H9 (cell line): Measurements from ENCODE around the gene MMP24OS. TPM values are rescaled to one million over a fixed set of nuclear protein-coding genes. Genes with fewer than 3 reads are reported as not detected.
A peak's percentile ranks its signal among the peaks of the same experiment; 100 is the strongest.

Experiments
- DNase-seq: peaks from one replicate; pipeline ENCODE4 v3.0.0-alpha.2; 2017
- H2AFZ ChIP-seq: one replicate; pipeline ENCODE4 v1.6.1; 2013; ENCODE audit warnings: mild to moderate bottlenecking, low read length, control low read depth, moderate library complexity
- H2AK5ac ChIP-seq: 2 replicates; pipeline ENCODE4 v1.6.1; 2013; ENCODE audit warnings: low read length, control low read depth, mixed read lengths; ENCODE audit not compliant: insufficient read length
- H2BK120ac ChIP-seq: one replicate; pipeline ENCODE4 v1.6.1; 2013; ENCODE audit warnings: low read depth, mild to moderate bottlenecking, low read length, control low read depth, inconsistent platforms; ENCODE audit not compliant: poor library complexity, severe bottlenecking
- H2BK12ac ChIP-seq: 2 replicates; pipeline ENCODE4 v1.6.1; 2013; ENCODE audit warnings: low read length, control low read depth, mixed read lengths, low read depth; ENCODE audit not compliant: insufficient read length
- H2BK15ac ChIP-seq: 2 replicates; pipeline ENCODE4 v1.6.1; 2013; ENCODE audit warnings: low read depth, low read length, control low read depth
- H2BK20ac ChIP-seq: one replicate; pipeline ENCODE4 v1.6.1; 2013; ENCODE audit warnings: low read depth, mild to moderate bottlenecking, low read length, control low read depth, inconsistent platforms; ENCODE audit not compliant: poor library complexity, severe bottlenecking
- H2BK5ac ChIP-seq: 2 replicates; pipeline ENCODE4 v1.6.1; 2013; ENCODE audit warnings: low read length, control low read depth, mixed read lengths; ENCODE audit not compliant: insufficient read length
- H3K14ac ChIP-seq: 2 replicates; pipeline ENCODE4 v1.6.1; 2013; ENCODE audit warnings: low read length, control low read depth; ENCODE audit not compliant: insufficient read depth
- H3K18ac ChIP-seq: 2 replicates; pipeline ENCODE4 v1.6.1; 2013; ENCODE audit warnings: low read depth, mild to moderate bottlenecking, mixed read lengths, low read length, control low read depth; ENCODE audit not compliant: insufficient read length
- H3K23ac ChIP-seq: 2 replicates; pipeline ENCODE4 v1.6.1; 2013; ENCODE audit warnings: low read length, control low read depth, mixed read lengths, low read depth; ENCODE audit not compliant: insufficient read length
- H3K23me2 ChIP-seq: 2 replicates; pipeline ENCODE4 v1.6.1; 2013; ENCODE audit warnings: low read depth, mild to moderate bottlenecking, mixed read lengths, low read length, control low read depth; ENCODE audit not compliant: insufficient read length, poor library complexity, severe bottlenecking
- H3K27ac ChIP-seq: 2 replicates; pipeline ENCODE4 v1.5.1; 2013; ENCODE audit warnings: low read length, control low read depth, mixed read lengths, low read depth; ENCODE audit not compliant: insufficient read length
- H3K27me3 ChIP-seq: 2 replicates; pipeline ENCODE4 v1.6.1; 2013; ENCODE audit warnings: low read length, control low read depth, inconsistent platforms; ENCODE audit not compliant: insufficient read depth
- H3K4ac ChIP-seq: 2 replicates; pipeline ENCODE4 v1.6.1; 2013; ENCODE audit warnings: low read depth, mild to moderate bottlenecking, control low read depth, inconsistent platforms, low read length, moderate library complexity
- H3K4me1 ChIP-seq: 2 replicates; pipeline ENCODE4 v1.6.1; 2013; ENCODE audit warnings: low read length, control low read depth, inconsistent platforms; ENCODE audit not compliant: insufficient read depth
- H3K4me2 ChIP-seq: 2 replicates; pipeline ENCODE4 v1.6.1; 2013; ENCODE audit warnings: low read length, control low read depth, mixed read lengths; ENCODE audit not compliant: insufficient read length, insufficient read depth
- H3K56ac ChIP-seq: 2 replicates; pipeline ENCODE4 v1.6.1; 2013; ENCODE audit warnings: low read depth, mild to moderate bottlenecking, mixed read lengths, low read length, control low read depth; ENCODE audit not compliant: insufficient read length
- H3K79me1 ChIP-seq: 2 replicates; pipeline ENCODE4 v1.6.1; 2013; ENCODE audit warnings: low read depth, mild to moderate bottlenecking, moderate library complexity, low read length, control low read depth, inconsistent platforms; ENCODE audit not compliant: insufficient read depth, poor library complexity, severe bottlenecking
- H3K79me2 ChIP-seq: 2 replicates; pipeline ENCODE4 v1.6.1; 2013; ENCODE audit warnings: low read length, control low read depth, inconsistent platforms; ENCODE audit not compliant: insufficient read depth
- H3K9ac ChIP-seq: 2 replicates; pipeline ENCODE4 v1.6.1; 2013; ENCODE audit warnings: low read length, control low read depth, mixed read lengths; ENCODE audit not compliant: insufficient read length; ENCODE audit errors: extremely low read depth
- H3K9me3 ChIP-seq: one replicate; pipeline ENCODE4 v1.6.1; 2013; ENCODE audit warnings: low read depth, low read length, inconsistent platforms; ENCODE audit not compliant: control insufficient read depth
- H3T11ph ChIP-seq: one replicate; pipeline ENCODE4 v1.6.1; 2013; ENCODE audit warnings: mild to moderate bottlenecking, low read length, control low read depth, inconsistent platforms
- H4K20me1 ChIP-seq: one replicate; pipeline ENCODE4 v1.6.1; 2013; ENCODE audit not compliant: control insufficient read depth, insufficient read length, insufficient read depth
- H4K5ac ChIP-seq: 2 replicates; pipeline ENCODE4 v1.6.1; 2013; ENCODE audit warnings: low read depth, mild to moderate bottlenecking, mixed read lengths, low read length, control low read depth; ENCODE audit not compliant: insufficient read length
- H4K8ac ChIP-seq: replicated peaks from 2 replicates; pipeline ENCODE4 v1.6.1; 2013; ENCODE audit warnings: low read length, control low read depth, mixed read lengths, low read depth; ENCODE audit not compliant: insufficient read length
- H4K91ac ChIP-seq: 2 replicates; pipeline ENCODE4 v1.6.1; 2013; ENCODE audit warnings: low read depth, mild to moderate bottlenecking, moderate library complexity, mixed read lengths, low read length, control low read depth; ENCODE audit not compliant: insufficient read length
- H3K27ac Mint-ChIP-seq, 3 experiments: 2 replicates in 2 of 3; 3 replicates in 1 of 3; pipeline ENCODE4 v1.8.0; 2020 to 2021; ENCODE audit warnings: mixed read lengths in 3 of 3, mild to moderate bottlenecking in 1 of 3, moderate library complexity in 1 of 3
- H3K27me3 Mint-ChIP-seq: 2 replicates; pipeline ENCODE4 v1.8.0; 2021; ENCODE audit warnings: low read depth, mild to moderate bottlenecking, moderate library complexity, mixed read lengths
- H3K36me3 Mint-ChIP-seq, 3 experiments: 2 replicates in 2 of 3; 3 replicates in 1 of 3; pipeline ENCODE4 v1.8.0; 2020 to 2021; ENCODE audit warnings: low read depth in 3 of 3, mixed read lengths in 3 of 3; ENCODE audit not compliant: insufficient read depth in 1 of 3
- H3K4me1 Mint-ChIP-seq, 2 experiments: 2 replicates each; pipeline ENCODE4 v1.8.0; 2020; ENCODE audit warnings: mixed read lengths in 2 of 2
- H3K4me3 Mint-ChIP-seq, 2 experiments: 2 replicates in 1 of 2; 3 replicates in 1 of 2; pipeline ENCODE4 v1.8.0; 2020 to 2021; ENCODE audit warnings: mild to moderate bottlenecking in 2 of 2, mixed read lengths in 2 of 2, moderate library complexity in 1 of 2
- H3K9me3 Mint-ChIP-seq, 2 experiments: 2 replicates in 1 of 2; 3 replicates in 1 of 2; pipeline ENCODE4 v1.8.0; 2020; ENCODE audit warnings: mild to moderate bottlenecking in 2 of 2, mixed read lengths in 2 of 2, moderate library complexity in 1 of 2
- WGBS: extraction: QIAGEN DNeasy Blood & Tissue Kit; methylation state at CpG from one replicate; pipeline ENCODE4 v1.1.7; 2013; ENCODE audit warnings: missing lambda C conversion rate, low lambda C conversion rate, mixed read lengths; ENCODE audit not compliant: insufficient read length; ENCODE audit errors: extremely low coverage; 5-methylcytosine and 5-hydroxymethylcytosine counted together
- total RNA-seq: library from RNA; stranded (reverse); gene quantifications from 2 replicates; pipeline ENCODE4 v1.2.1, GENCODE V29; 2021
- TF ChIP-seq, protein P1 (sequence below): fragments of 200-600 bp; sonication (generic); conservative IDR thresholded peaks from 3 replicates; pipeline ENCODE4 v1.8.0; 2021; ENCODE audit warnings: antibody characterized with exemption, mild to moderate bottlenecking

Gene MMP24OS
- total RNA-seq, 1 experiment from 2014 or later = 43.8 TPM

DNA sequence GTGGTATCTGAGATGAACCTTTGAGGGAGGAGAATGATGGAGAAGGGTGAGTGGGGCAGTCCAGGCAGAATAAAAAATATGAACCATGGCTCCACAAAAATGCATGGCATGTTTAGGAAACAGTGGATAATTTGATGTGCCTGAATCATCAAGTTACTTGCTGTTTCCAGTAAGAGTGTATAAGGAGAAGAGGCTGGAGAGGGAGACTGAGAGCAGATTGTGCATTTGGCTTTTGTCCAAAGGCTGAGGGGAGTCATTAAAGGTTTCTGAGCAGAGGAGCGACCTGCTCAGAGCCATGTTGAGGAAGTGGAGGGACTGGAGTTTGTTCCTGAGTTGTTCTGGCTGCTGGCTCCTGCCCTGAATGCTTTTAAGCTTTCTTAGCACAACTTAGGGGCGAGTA, 45.3 kb downstream of the MMP24OS start:
- Histone ChIP-seq H3K4me1 (no peaks in the 10 kb centered on the region), H3K9me3 (no peaks in the 10 kb centered on the region), H3K23me2 (no peaks in the 10 kb centered on the region), H2BK20ac (no peak overlapping the region), H2AK5ac (no peak overlapping the region), H4K91ac (no peak overlapping the region), H4K20me1 (no peaks in the 10 kb centered on the region), H2BK15ac (no peak overlapping the region), H3K79me1 (no peaks in the 10 kb centered on the region), H3K27ac (no peak overlapping the region), H3K27me3 (no peaks in the 10 kb centered on the region), H2BK120ac (no peak overlapping the region), H4K8ac (no peak overlapping the region), H3K56ac (no peak overlapping the region), H3K4me2 (no peak overlapping the region), H3T11ph (no peak overlapping the region), H3K18ac (no peak overlapping the region), H2BK5ac (no peak overlapping the region), H3K14ac (no peak overlapping the region), H4K5ac (no peak overlapping the region), H3K4ac (no peak overlapping the region), H3K9ac (no peak overlapping the region), H3K23ac (no peak overlapping the region), H2AFZ (no peak overlapping the region), H3K79me2 (no peaks in the 10 kb centered on the region), H2BK12ac (no peak overlapping the region)
- peaks cover 0 to 14% (median 5%) of the 10 kb centered on the region in 3 experiments; a peak in 4 of 7 replicates for H3K36me3 Mint-ChIP-seq
- TF ChIP-seq, protein P1, sequence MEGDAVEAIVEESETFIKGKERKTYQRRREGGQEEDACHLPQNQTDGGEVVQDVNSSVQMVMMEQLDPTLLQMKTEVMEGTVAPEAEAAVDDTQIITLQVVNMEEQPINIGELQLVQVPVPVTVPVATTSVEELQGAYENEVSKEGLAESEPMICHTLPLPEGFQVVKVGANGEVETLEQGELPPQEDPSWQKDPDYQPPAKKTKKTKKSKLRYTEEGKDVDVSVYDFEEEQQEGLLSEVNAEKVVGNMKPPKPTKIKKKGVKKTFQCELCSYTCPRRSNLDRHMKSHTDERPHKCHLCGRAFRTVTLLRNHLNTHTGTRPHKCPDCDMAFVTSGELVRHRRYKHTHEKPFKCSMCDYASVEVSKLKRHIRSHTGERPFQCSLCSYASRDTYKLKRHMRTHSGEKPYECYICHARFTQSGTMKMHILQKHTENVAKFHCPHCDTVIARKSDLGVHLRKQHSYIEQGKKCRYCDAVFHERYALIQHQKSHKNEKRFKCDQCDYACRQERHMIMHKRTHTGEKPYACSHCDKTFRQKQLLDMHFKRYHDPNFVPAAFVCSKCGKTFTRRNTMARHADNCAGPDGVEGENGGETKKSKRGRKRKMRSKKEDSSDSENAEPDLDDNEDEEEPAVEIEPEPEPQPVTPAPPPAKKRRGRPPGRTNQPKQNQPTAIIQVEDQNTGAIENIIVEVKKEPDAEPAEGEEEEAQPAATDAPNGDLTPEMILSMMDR = no peak
- H3K27me3 Mint-ChIP-seq = peaks cover 2% of the 10 kb centered on the region; the same call in 1 of the 2 replicates
- no peak for DNase-seq
- peaks cover 3 to 21% of the 10 kb centered on the region in 2 experiments; a peak in 2 of 4 replicates for H3K4me1 Mint-ChIP-seq
- peak overlapping the region in 1 of 3 experiments; percentile 4; a peak in 1 of 7 replicates for H3K27ac Mint-ChIP-seq
- peaks cover 0 to 3% of the 10 kb centered on the region in 2 experiments; a peak in 2 of 5 replicates for H3K9me3 Mint-ChIP-seq
- no peak overlapping the region for H3K4me3 Mint-ChIP-seq
- WGBS = no CpG with 5 or more reads among the region's 2 CpGs
